Measurements from ENCODE around the gene LHFPL6.
A peak's percentile ranks its signal among the peaks of the same experiment; 100 is the strongest.

Gene LHFPL6

GRCh38 chr13:39602614-39603366, at the start of gene LHFPL6:
LHFPL6 (minus strand) TSS chr13:39603193.
- H3K4me3 ChIP-seq (replicated peaks; ENCODE audit: low read depth, low read length): peak within 1 kb of the TSS; percentile 83
- peak; percentile 38 for DNase-seq (ENCODE audit: extremely low read depth, low read depth)
- peak; percentile 58 for TF ChIP-seq CTCF (IDR thresholded peaks at IDR 0.05; ENCODE audit: low read depth, low read length, missing control alignments)

DNA sequence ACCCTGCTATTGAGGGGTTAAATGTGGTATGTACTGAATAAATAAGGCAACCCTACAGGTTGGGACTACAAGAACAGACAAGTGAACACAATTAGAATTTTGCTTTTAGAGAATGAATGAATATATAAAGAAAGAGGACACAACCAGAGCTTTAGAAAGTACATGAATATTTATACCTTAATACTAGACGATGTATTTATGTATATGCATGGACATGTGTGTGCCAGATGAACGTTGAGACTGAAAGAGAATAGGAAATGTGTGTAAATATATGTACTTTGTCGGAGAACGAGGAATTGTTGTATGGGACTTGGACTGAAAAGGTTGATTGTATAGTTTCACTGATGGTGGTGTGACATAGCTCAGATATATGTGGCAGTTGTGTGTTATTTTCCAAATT, 43.1 kb upstream of the LHFPL6 start:
- no peak for TF ChIP-seq CTCF (IDR thresholded peaks at IDR 0.05; ENCODE audit: low read depth, low read length, missing control alignments)
- no peak for DNase-seq (ENCODE audit: extremely low read depth, low read depth)
- H3K4me3 ChIP-seq (replicated peaks; ENCODE audit: low read depth, low read length): no peak overlapping the region

DNA sequence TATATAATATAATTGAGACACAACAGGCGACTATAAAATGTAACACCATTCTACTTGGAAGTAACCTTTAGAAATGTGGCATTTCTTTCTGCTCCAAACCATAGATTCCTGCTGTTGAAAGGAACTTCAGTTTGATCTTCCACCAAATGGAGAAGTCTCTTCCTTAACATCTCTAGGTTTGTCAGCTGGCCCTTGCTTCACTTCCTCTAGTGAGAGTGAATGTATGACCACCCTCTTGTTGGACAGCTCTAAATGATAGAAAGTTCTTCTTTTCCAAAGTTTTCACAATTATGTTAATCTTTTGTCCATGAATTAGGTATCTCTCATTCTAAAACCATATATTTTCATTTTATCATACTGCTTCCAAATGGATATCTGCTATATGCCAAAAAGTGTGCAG, 38.7 kb upstream of the LHFPL6 start:
- no peak overlapping the region for H3K4me3 ChIP-seq (replicated peaks; ENCODE audit: low read depth, low read length)
- no peak for DNase-seq (ENCODE audit: extremely low read depth, low read depth)
- no peak for TF ChIP-seq CTCF (IDR thresholded peaks at IDR 0.05; ENCODE audit: low read depth, low read length, missing control alignments)

DNA sequence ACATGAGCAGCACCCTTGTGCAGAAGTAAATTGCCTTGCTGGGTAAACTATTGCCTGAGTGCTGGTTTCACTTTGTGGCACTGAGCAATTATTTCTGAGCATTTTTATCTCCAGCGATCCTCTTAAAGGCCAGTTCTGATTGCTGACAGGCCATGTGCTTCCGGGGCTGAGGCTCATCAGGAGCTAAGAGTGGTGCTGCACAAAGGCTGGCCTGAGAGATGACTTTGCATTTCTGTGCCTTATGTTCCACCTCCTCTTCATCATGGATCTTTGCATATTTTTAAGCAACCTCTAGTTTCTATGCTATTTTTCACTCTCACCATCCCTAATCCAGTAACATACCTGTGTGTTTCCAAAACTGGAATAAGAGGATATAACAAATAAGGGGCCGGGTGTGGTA, 34.9 kb upstream of the LHFPL6 start:
- H3K4me3 ChIP-seq (replicated peaks; ENCODE audit: low read depth, low read length): no peak overlapping the region
- DNase-seq (ENCODE audit: extremely low read depth, low read depth): no peak
- TF ChIP-seq CTCF (IDR thresholded peaks at IDR 0.05; ENCODE audit: low read depth, low read length, missing control alignments): no peak

DNA sequence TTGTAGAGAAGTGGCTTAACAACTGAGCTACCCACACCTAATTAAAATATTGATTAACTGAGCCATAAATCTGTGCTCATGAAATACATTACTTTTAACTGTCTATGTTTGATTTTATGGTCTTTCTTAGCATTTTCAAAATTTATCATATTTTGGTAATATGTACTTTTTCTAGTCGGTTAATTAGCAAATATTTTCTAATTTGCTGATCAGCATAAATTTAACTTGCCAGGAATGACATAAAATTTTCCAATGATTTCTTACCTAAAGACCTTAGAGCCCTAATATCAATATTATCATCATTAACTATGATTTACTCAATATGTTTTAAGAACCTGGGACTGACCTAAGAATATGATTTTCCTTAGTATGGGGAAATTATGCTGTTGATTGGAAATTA, 32.6 kb upstream of the LHFPL6 start:
- DNase-seq (ENCODE audit: extremely low read depth, low read depth): no peak
- H3K4me3 ChIP-seq (replicated peaks; ENCODE audit: low read depth, low read length): no peak overlapping the region
- no peak for TF ChIP-seq CTCF (IDR thresholded peaks at IDR 0.05; ENCODE audit: low read depth, low read length, missing control alignments)

DNA sequence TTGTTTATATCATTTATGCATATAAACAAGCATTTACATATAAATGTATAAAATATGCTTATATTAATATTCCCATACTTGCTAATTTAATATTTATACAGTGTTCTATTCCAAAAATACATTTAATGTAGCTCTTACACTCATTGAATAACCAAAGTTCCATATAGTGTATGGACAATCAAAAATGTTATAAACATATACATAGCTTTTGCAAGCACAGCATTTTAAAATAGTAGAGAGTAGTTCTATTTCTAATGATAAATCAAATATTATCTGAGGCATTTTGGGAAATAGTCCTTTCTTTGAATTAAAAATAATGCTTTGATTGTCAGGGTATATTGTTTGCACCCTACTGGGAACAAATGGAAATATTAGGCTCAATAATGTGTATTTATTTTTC, 30.0 kb upstream of the LHFPL6 start:
- no peak for TF ChIP-seq CTCF (IDR thresholded peaks at IDR 0.05; ENCODE audit: low read depth, low read length, missing control alignments)
- no peak for DNase-seq (ENCODE audit: extremely low read depth, low read depth)
- no peak overlapping the region for H3K4me3 ChIP-seq (replicated peaks; ENCODE audit: low read depth, low read length)

- H3K4me3 ChIP-seq (replicated peaks; ENCODE audit: low read depth, low read length): no peak overlapping the region
- DNase-seq (ENCODE audit: extremely low read depth, low read depth): no peak
- TF ChIP-seq CTCF (IDR thresholded peaks at IDR 0.05; ENCODE audit: low read depth, low read length, missing control alignments): no peak
These were observed 28.3 kb upstream of the LHFPL6 start for GRCh38 chr13:39631307-39631706.

All from HFF-Myc (cell line).